ENCODE data around the gene IFITM1. TPM values are rescaled to one million over a fixed set of nuclear protein-coding genes. Genes with fewer than 3 reads are reported as not detected.

Gene IFITM1
- total RNA-seq, 1 donor from 2014 or later, result 2.3 TPM

DNA sequence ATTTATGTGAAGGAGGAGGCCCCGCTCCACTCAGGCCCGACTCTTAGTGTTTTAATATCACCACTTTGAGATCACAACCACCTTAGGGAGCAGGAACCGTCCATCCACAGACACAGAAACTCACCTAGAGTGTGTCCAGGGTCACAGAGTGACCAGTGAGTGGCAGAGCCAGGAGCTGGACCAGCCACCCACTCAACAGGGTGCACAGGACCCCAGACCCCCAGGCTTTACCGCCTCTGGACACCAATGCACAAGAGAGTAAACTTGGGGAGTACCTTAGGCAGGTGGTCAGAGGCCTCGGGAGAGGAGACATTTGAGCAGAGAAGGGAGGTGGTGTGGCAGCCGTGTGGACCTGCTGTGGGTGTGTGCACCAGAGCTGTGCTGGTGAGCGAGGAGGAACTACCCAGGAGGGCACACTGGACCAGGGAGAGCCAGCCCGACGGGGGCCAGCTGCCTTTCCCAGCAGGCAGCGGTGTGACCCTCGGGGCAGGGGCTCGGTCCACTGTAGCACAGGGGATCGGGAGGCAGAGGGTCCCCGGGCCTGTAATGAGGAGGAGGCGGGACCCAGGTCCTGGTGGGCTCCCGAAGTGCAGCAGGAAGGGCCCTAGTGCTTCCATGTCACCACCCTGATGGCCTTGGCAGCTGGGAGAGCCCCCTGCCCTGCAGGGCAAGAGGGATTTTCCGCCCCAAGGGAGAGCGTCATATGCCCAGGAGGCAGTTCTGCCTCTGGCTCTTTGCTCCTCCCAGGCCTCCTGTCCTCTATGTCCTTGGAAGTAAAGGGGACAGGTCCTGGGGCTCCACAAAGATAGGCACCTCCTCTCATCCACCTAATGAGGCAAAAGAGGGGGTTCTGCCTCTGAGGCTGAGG, 43.2 kb upstream of the IFITM1 start:
- H3K27ac Mint-ChIP-seq, result no peak overlapping the region

DNA sequence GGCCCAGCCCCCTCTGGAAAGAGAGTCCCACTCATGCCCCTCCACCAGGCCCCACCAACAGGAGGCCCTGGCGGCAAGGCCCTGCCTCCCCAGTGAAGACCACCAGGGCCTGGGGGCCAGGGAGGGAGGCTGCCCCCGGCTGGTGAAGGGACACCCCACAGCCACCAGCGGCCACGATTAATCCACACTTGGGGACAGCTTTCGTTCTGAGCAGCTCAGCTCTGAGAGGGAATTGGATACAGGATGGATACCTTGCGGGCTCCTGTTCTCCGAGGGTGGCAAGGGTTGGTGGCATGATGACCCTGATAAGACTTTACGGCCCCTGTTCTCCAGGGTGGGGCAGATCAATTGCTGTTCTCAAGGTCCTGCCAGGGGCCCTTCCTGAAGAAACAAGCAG, 42.5 kb upstream of the IFITM1 start:
- DNase-seq (ENCODE audit: low spot score, unreplicated experiment), result no peak

More for the DNA sequence above, 43.2 kb upstream of the IFITM1 start:
- Mint-ChIP-seq H3K9me3 (ENCODE audit: low read depth) (no peaks in the 10 kb centered on the region), H3K36me3 (ENCODE audit: insufficient read depth) (no peaks in the 10 kb centered on the region), H3K4me1 (ENCODE audit: low read depth) (peaks cover 7% of the 10 kb centered on the region), H3K27me3 (peaks cover 14% of the 10 kb centered on the region), H3K4me3 (ENCODE audit: low read depth) (no peak overlapping the region)
- TF ChIP-seq, protein P1, sequence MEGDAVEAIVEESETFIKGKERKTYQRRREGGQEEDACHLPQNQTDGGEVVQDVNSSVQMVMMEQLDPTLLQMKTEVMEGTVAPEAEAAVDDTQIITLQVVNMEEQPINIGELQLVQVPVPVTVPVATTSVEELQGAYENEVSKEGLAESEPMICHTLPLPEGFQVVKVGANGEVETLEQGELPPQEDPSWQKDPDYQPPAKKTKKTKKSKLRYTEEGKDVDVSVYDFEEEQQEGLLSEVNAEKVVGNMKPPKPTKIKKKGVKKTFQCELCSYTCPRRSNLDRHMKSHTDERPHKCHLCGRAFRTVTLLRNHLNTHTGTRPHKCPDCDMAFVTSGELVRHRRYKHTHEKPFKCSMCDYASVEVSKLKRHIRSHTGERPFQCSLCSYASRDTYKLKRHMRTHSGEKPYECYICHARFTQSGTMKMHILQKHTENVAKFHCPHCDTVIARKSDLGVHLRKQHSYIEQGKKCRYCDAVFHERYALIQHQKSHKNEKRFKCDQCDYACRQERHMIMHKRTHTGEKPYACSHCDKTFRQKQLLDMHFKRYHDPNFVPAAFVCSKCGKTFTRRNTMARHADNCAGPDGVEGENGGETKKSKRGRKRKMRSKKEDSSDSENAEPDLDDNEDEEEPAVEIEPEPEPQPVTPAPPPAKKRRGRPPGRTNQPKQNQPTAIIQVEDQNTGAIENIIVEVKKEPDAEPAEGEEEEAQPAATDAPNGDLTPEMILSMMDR (IDR thresholded peaks at IDR 0.05; ENCODE audit: unreplicated experiment), result no peak
- no peak for DNase-seq (ENCODE audit: low spot score, unreplicated experiment)

DNA sequence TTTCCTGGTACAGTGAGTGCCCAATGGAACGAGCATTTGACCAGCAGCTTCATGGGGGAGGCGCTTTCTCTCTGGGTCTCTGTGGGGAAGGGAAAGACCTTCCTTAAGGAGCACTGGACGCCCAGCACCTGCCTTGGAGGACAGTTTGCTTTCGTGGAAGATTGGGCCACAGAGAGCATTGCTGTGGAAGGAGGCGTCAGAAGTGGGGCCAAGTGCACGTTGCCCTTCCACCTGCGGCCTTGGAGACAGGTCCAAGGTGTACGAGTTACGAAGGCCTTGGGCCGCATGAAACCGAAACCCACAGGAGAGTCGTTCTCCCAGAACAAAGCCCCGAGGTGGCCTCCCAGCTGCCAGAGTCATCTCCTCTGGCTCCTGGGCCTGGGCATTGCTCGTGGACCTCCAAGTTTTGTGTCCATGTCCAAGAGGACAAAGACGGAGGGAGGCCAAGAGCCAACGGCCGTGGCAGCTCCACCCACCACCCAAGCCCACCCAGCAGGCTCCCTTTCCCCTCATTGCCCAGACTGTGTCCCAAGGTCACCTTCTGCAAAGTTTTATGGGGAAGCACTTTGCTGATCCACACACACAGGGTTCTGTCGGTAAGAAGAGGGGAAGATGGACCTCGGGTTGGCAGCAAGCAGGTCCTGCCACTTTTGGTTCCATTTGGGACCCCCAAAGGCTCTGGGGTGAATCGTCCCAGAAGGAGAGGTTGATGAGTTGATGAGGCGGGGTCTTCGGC, 41.5 kb upstream of the IFITM1 start:
- Mint-ChIP-seq H3K4me3 (ENCODE audit: low read depth) (no peak overlapping the region), H3K4me1 (ENCODE audit: low read depth) (peaks cover 7% of the 10 kb centered on the region), H3K27me3 (peaks cover 20% of the 10 kb centered on the region), H3K9me3 (ENCODE audit: low read depth) (peaks cover 8% of the 10 kb centered on the region), H3K36me3 (ENCODE audit: insufficient read depth) (no peaks in the 10 kb centered on the region), H3K27ac (peak overlapping the region; percentile 88)
- TF ChIP-seq, protein P1 (IDR thresholded peaks at IDR 0.05; ENCODE audit: unreplicated experiment), result no peak
- DNase-seq (ENCODE audit: low spot score, unreplicated experiment), result no peak

More for the DNA sequence above, 42.5 kb upstream of the IFITM1 start:
- peaks cover 7% of the 10 kb centered on the region for H3K4me1 Mint-ChIP-seq (ENCODE audit: low read depth)
- no peaks in the 10 kb centered on the region for H3K36me3 Mint-ChIP-seq (ENCODE audit: insufficient read depth)
- H3K27ac Mint-ChIP-seq, result no peak overlapping the region
- H3K27me3 Mint-ChIP-seq, result peaks cover 14% of the 10 kb centered on the region
- H3K4me3 Mint-ChIP-seq (ENCODE audit: low read depth), result no peak overlapping the region
- H3K9me3 Mint-ChIP-seq (ENCODE audit: low read depth), result peaks cover 4% of the 10 kb centered on the region
- TF ChIP-seq, protein P1 (IDR thresholded peaks at IDR 0.05; ENCODE audit: unreplicated experiment), result no peak

DNA sequence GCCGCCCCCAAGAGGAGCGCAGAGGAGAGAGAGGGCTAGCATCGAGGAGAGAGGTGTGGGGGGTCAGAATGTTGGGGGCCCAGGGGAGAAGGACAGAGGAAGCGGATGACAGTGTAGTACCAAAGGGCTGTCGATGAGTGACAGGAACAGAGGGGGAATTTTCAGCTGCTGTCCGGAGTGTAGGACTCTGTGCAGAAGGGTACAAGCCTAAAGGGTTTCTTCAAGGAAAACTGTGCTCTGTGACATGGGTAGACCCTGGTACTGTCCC, 41.0 kb upstream of the IFITM1 start:
- Mint-ChIP-seq H3K9me3 (ENCODE audit: low read depth) (peaks cover 8% of the 10 kb centered on the region), H3K4me3 (ENCODE audit: low read depth) (no peak overlapping the region), H3K4me1 (ENCODE audit: low read depth) (peaks cover 7% of the 10 kb centered on the region), H3K36me3 (ENCODE audit: insufficient read depth) (no peaks in the 10 kb centered on the region), H3K27ac (peak overlapping the region; percentile 88), H3K27me3 (peaks cover 25% of the 10 kb centered on the region)
- TF ChIP-seq, protein P1 (IDR thresholded peaks at IDR 0.05; ENCODE audit: unreplicated experiment), result no peak
- DNase-seq (ENCODE audit: low spot score, unreplicated experiment), result no peak

DNA sequence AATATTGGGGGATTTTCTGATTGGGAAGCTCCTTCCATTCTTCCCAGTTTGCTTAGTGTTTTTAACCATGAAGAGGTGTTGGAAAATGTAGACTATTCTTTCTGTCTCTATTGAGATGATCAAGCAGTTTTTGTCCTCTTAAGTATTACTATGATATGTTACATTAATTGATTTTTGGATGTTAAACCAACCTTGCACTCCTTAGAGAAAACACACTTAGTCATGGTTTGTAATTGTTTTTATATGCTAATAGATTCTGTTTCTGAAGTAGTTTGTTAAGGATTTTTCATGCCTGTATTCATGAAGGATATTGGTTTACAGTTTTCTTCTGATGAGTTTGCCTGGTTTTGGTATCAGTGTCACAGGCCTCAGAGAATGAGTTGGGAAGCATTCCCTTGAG, 37.6 kb upstream of the IFITM1 start:
- Mint-ChIP-seq H3K27me3 (peaks cover 14% of the 10 kb centered on the region), H3K4me3 (ENCODE audit: low read depth) (no peak overlapping the region), H3K4me1 (ENCODE audit: low read depth) (peaks cover 5% of the 10 kb centered on the region), H3K36me3 (ENCODE audit: insufficient read depth) (no peaks in the 10 kb centered on the region), H3K9me3 (ENCODE audit: low read depth) (peaks cover 8% of the 10 kb centered on the region), H3K27ac (no peak overlapping the region)
- no peak for DNase-seq (ENCODE audit: low spot score, unreplicated experiment)
- TF ChIP-seq, protein P1 (IDR thresholded peaks at IDR 0.05; ENCODE audit: unreplicated experiment), result no peak

All from progenitor cell of endocrine pancreas (in vitro differentiated cells).